ENCODE measurements around the gene CRYBB3. TPM values are rescaled to one million over a fixed set of nuclear protein-coding genes. Genes with fewer than 3 reads are reported as not detected.
"Not testable (repeated sequence)": the region's sequence is repeated elsewhere in the genome, so short reads cannot be mapped to it uniquely, and the experiment has no call there.

Gene CRYBB3
- total and polyA plus RNA-seq, 2 of the 4 experiments (the other 2 are of a cell fraction): not detected

- H4K5ac ChIP-seq (ENCODE audit: low read depth, low read length); H3K27ac ChIP-seq (ENCODE audit: insufficient read depth, low read length); H3K14ac ChIP-seq (replicated peaks; ENCODE audit: low read depth, low read length); H2AFZ ChIP-seq (replicated peaks; ENCODE audit: low read length, poor library complexity); H3K9ac ChIP-seq (ENCODE audit: low read depth, low read length); H3K4me3 ChIP-seq (ENCODE audit: insufficient read depth, low read depth, low read length); H3K4me1 ChIP-seq (ENCODE audit: control insufficient read depth, insufficient read depth, low read length); H4K8ac ChIP-seq (ENCODE audit: low read depth in 2 of 2, low read length in 2 of 2); intact Hi-C loops (cut with micrococcal nuclease); H3K4me2 ChIP-seq (ENCODE audit: low read depth, low read length); H2AK5ac ChIP-seq (ENCODE audit: low read depth, low read length); H2BK120ac ChIP-seq (ENCODE audit: low read depth, low read length); H3K23ac ChIP-seq (ENCODE audit: low read depth, low read length); ATAC-seq (ENCODE audit: low read depth); H4K91ac ChIP-seq (ENCODE audit: insufficient read depth, low read depth, low read length); H3K9me1 ChIP-seq (ENCODE audit: insufficient read depth, low read length); H3K79me1 ChIP-seq (ENCODE audit: low read depth in 1 of 2, low read length in 2 of 2); POLR2A ChIA-PET (ENCODE audit: unreplicated experiment); H4K20me1 ChIP-seq (ENCODE audit: insufficient read depth, low read length); H3K27me3 ChIP-seq (ENCODE audit: control insufficient read depth, insufficient read depth, low read length); H3K9me3 ChIP-seq (ENCODE audit: control insufficient read depth, insufficient read depth, low read length); H3K4ac ChIP-seq (ENCODE audit: low read depth, low read length); H2BK15ac ChIP-seq (ENCODE audit: low read depth, low read length); H2BK20ac ChIP-seq (ENCODE audit: low read depth, low read length); H3K36me3 ChIP-seq (ENCODE audit: control insufficient read depth, insufficient read depth, low read length); dilution Hi-C loops (cut with HindIII; ENCODE audit: low sequenced_read_pairs, unreplicated experiment); BruUV-seq (replicated peaks); H3K18ac ChIP-seq (ENCODE audit: low read depth, low read length); in situ Hi-C loops (cut with MboI; ENCODE audit: low sequenced_read_pairs); CTCF ChIA-PET; H2BK5ac ChIP-seq (ENCODE audit: low read depth, low read length, poor library complexity, severe bottlenecking); H2AK9ac ChIP-seq (replicated peaks; ENCODE audit: low read depth, low read length, poor library complexity); H3K56ac ChIP-seq (ENCODE audit: extremely low read depth, insufficient read depth, low read length); DNase-seq: not testable (repeated sequence)
- 14% methylated on average over 31 of the region's 63 CpGs; no CpG with 5 or more reads in 1 of the 2 experiments for WGBS, 2 experiments (ENCODE audit: extremely low coverage in 2 of 2, insufficient read length in 1 of 2)
These were observed 20.6 kb upstream of the CRYBB3 start for GRCh38 chr22:25178869-25179631.
